EH (cell line): ENCODE results near the gene KIAA0319L.
A peak's percentile ranks its signal among the peaks of the same experiment; 100 is the strongest.
"Not testable (repeated sequence)": the region's sequence is repeated elsewhere in the genome, so short reads cannot be mapped to it uniquely, and the experiment has no call there.

Experiments
- DNase-seq: peaks from one replicate; pipeline ENCODE4 v3.0.0-alpha.2; 2015; ENCODE audit warnings: low read depth

KIAA0319L gene

DNA sequence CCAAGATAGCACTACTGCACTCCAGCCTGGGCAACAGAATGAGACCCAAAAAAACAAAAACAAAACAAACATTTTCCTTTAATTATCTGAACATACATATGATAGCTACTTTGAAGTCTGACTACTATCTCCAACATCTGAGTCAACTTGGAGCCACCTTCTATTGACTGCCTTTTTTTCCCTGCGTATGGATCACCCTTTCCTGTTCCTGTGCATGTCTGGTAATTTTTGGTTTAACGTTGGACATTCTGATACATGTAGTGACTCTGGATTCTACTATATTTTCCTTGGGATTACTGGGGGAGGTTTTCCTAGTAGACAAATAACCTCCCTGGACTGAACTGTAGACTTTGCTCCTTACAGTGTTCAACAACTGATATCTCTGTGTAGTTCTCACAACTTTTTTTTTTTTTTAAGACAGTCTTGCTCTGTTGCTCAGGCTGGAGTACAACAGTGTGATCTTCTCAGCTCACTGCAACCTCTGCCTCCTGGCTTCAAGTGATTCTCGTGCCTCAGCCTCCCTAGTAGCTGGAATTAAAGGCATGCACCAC, 70.3 kb downstream of the KIAA0319L start:
- no peak for DNase-seq

DNA sequence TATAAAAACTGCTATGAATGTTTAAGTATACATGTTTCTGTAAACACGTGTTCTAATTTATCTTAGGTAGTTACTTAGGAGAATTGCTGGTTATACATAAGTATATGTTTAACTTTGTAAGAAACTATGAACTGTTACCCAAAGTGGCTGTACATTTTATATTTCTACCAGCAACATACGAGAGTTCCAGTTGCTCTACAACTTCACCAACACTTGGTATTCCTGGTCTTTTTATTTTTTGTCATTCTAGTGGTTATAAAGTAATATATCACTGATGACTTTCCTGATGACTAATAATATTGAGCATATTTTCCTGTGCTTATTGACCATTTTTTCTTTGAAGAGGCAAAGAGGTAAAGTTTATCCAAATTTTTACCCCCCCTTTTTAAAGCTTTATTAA, 76.0 kb downstream of the KIAA0319L start:
- DNase-seq = no peak

DNA sequence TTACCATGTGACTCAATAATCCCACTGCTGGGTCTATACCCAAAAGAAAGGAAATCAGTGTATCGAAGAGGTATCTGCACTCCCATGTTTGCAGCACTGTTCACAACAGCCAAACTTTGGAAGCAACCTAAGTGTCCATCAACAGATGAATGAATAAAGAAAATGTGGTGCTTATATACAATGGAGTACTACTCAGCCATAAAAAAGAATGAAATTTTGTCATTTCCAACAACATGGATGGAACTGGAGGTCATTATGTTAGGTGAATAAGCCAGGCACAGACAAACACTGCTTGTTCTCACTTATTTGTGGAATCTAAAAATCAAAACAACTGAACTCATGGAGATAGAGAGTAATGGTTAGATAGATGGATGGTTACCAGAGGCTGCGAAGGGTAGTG, 79.3 kb downstream of the KIAA0319L start:
- no peak for DNase-seq

- DNase-seq = no peak
Observed at GRCh38 chr1:35475856-35476674, 81.1 kb downstream of the KIAA0319L start.

- peak; percentile 31 for DNase-seq
Observed at GRCh38 chr1:35475356-35475755, 81.8 kb downstream of the KIAA0319L start.

- not testable (repeated sequence) for DNase-seq
Observed at GRCh38 chr1:35473216-35473615, 84.0 kb downstream of the KIAA0319L start.

- no peak for DNase-seq
Observed at GRCh38 chr1:35470977-35471613, 86.1 kb downstream of the KIAA0319L start.

GRCh38 chr1:35466120-35466519, 91.1 kb downstream of the KIAA0319L start:
- no peak for DNase-seq

DNA sequence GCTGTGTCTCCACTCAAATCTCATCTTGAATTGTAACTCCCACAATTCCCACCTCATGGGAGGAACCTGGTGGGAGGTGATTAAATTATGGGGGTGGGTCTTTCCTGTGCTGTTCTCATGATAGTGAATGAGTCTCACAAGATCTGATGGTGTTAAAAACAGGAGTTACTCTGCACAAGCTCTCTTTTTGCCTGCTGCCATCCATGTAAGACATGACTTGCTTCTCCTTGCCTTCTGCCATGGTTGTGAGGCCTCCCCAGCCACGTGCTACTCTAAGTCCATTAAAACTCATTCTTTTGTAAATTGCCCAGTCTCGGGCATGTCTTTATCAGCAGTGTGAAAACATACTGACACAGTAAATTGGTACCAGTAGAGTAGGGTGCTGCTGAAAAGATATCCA, 93.5 kb downstream of the KIAA0319L start:
- DNase-seq = not testable (repeated sequence)

GRCh38 chr1:35463232-35463631, 94.0 kb downstream of the KIAA0319L start:
- no peak for DNase-seq

GRCh38 chr1:35461966-35462651, 95.1 kb downstream of the KIAA0319L start:
- no peak for DNase-seq

- no peak for DNase-seq
Observed at GRCh38 chr1:35460796-35461195, 96.4 kb downstream of the KIAA0319L start.

DNA sequence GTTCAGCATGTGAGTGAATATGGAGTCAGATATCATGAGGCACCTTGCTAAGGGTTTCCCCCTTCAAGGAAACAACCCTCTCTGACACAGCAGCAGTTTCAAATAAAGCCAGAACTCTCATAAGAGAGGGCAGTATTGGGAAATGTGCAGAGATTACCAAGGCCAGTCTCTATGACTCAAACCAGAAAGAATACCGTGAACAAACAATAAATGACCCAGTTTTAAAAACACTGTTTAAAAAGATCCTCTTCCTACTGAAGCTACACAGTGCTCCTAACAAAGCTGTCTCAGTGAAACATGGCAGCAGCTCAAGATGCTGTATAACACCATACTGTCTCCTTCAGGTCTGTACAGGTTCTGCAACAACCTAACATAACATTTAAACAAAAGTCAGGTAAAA, 102.6 kb downstream of the KIAA0319L start:
- peak; percentile 68 for DNase-seq

GRCh38 chr1:35454176-35454575, 103.0 kb downstream of the KIAA0319L start:
- no peak for DNase-seq

- no peak for DNase-seq
Observed at GRCh38 chr1:35453031-35453430, 104.2 kb downstream of the KIAA0319L start.

DNA sequence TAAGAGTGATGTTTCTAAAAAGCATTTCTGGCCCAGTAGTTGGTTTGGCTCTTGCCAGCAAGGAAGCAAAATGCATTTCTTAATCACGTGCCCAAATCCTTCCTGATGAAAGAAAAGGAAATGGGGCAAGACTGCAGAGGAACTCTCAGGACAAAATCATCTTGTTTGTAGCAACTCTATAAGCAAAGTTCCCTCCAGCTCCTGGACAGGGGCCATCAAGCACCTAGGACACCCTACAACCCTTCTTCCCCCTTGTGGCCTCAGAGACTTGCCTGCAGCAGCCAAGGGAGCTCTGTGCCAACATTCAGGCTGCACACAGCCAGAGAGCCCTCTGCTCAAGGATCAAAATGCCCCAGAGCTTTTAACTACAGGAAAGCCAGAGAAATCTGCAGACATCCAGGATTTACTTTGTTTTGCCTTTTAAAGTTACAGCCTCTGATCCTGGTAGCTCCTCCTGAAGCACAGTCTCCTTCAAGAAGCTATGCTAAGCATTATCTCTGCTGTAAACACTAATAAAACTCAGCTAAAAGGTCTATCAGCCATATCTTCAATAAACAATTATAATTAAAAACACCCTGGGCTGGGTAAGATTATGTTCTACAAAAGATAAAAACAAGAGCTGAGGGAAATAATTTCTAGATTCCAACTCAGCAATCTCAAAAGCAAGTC, 105.0 kb downstream of the KIAA0319L start:
- peak; percentile 74 for DNase-seq

DNA sequence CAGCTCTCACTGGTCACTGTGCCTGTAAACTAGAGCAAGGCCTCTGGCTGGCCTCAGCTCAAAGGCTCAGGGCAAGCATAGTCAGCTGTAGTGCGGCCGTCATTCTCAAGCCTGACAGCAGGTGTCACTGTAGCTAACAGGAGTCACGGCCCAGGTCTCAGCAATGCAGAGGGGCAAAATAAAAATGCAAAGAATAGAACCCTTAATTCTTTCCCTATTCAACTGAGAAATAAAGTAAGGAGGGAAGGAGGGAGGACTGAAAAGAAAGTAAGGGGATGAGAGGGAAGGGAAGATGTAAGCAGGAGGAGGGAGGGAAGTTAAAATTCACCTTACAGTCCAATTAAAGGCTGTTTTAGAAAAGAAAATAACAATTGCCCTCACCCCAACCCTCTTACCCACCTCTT, 106.1 kb downstream of the KIAA0319L start:
- DNase-seq = peak; percentile 81

GRCh38 chr1:35449334-35450008, 107.7 kb downstream of the KIAA0319L start:
- DNase-seq = peak; percentile 95

DNA sequence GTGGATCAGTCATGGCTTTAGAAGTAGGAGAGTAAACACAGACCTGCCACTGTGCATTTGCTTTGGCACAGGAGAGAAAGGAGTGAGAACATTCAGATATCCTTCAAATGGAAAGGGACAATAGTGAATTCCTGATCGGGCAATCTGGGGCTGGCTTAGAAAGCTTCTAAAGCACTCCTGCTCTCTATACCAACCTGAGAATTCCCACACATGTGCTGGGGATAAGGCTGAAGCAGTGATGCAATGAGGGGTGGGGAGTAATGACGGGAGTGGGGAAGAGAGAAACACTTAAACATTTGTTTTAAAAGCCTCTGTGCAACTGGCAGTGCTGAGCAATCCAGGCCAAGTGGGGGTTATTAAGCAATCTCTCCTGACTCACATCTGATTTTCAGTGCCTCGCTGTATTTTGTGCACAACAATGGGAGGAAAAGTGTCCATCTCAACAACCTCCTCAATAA, 108.8 kb downstream of the KIAA0319L start:
- peak; percentile 96 for DNase-seq

- DNase-seq = peak; percentile 10
Observed at GRCh38 chr1:35447278-35447677, 109.9 kb downstream of the KIAA0319L start.

- DNase-seq = no peak
Observed at GRCh38 chr1:35444519-35444774, 112.8 kb downstream of the KIAA0319L start.
